Body of pancreas (tissue), 4 donors: ENCODE results near the gene FAM156A. TPM values are rescaled to one million over a fixed set of nuclear protein-coding genes. Genes with fewer than 3 reads are reported as not detected.
"Not testable (repeated sequence)": the region's sequence is repeated elsewhere in the genome, so short reads cannot be mapped to it uniquely, and the experiment has no call there.

Source experiments
- ATAC-seq: fragments of 150-250 bp; one replicate; pipeline ENCODE4 v1.9.1; 2016
- DNase-seq, 4 donors: peaks; one replicate each; pipeline ENCODE4 v3.0.0-alpha.2; 2019
- H3K27ac ChIP-seq, 4 donors: fragments of 200-600 bp; sonication (generic); 1 replicate in 3 of 4; 2 replicates in 1 of 4; pipeline versions ENCODE4 v1.5.1 to v1.6.1; 2016 to 2019; ENCODE audit warnings: mild to moderate bottlenecking in 1 of 4, mixed read lengths in 1 of 4, moderate library complexity in 1 of 4
- H3K27me3 ChIP-seq, 2 donors: fragments of 200-600 bp; sonication (generic); one replicate each; pipeline ENCODE4 v1.6.0; 2016; ENCODE audit warnings: mild to moderate bottlenecking in 1 of 2
- H3K36me3 ChIP-seq, 2 donors: fragments of 200-600 bp; sonication (generic); replicated peaks in 1 of 2; 2 replicates each; pipeline ENCODE4 v1.5.1; 2016; ENCODE audit warnings: low read depth in 2 of 2; ENCODE audit not compliant: insufficient read depth in 1 of 2
- H3K4me1 ChIP-seq: fragments of 200-600 bp; sonication (generic); one replicate; pipeline ENCODE4 v1.6.0; 2016
- H3K4me3 ChIP-seq, 2 donors: fragments of 200-600 bp; sonication (generic); 1 replicate in 1 of 2; 2 replicates in 1 of 2; pipeline ENCODE4 v1.5.1; 2016 to 2019
- H3K9me3 ChIP-seq, 3 donors: fragments of 200-600 bp; sonication (generic); 1 replicate in 2 of 3; 2 replicates in 1 of 3; pipeline ENCODE4 v1.5.1; 2016
- WGBS, 2 donors: methylation state at CpG; one replicate each; pipeline ENCODE4 v1.1.5; 2017; 5-methylcytosine and 5-hydroxymethylcytosine counted together
- intact Hi-C: fragments of 100-400 bp; cut with DNase I; formaldehyde crosslinking; loops from one replicate; pipeline ENCODE4 v1.15.1; 2023
- total RNA-seq, 2 donors: library from RNA; depleted of rRNA; stranded (reverse); fragments of >200 nt; gene quantifications; one replicate each; pipeline ENCODE4 v1.1.0, GENCODE V29; 2016

FAM156A gene
- total RNA-seq, 2 donors from 2014 or later: 20.1 to 24.6 TPM

GRCh38 chrX:52905531-52905930 lies 52.8 kb downstream of the FAM156A start:
- H3K4me3 ChIP-seq, H3K27ac ChIP-seq, intact Hi-C loops, H3K4me1 ChIP-seq, ATAC-seq, H3K27me3 ChIP-seq, H3K9me3 ChIP-seq, DNase-seq, H3K36me3 ChIP-seq: not testable (repeated sequence)
- WGBS, 2 donors: no CpG with 5 or more reads among the region's 10 CpGs

Other genes starting within 250 kb of the FAM156A start
- gene SSX2B, start 207.3 kb downstream of the FAM156A start, total RNA-seq: not detected
- gene SPANXN5, start 161.1 kb downstream of the FAM156A start, total RNA-seq: not detected
- not detected for gene XAGE5, start 147.2 kb downstream of the FAM156A start, total RNA-seq
- not detected for gene XAGE3, start 90.4 kb downstream of the FAM156A start, total RNA-seq
- gene FAM156B, start 61.2 kb downstream of the FAM156A start, total RNA-seq: 10 to 100 TPM in 1 of 2 donors, 1 to 10 TPM in 1; 8.0 to 44.8 TPM
- gene GPR173, start 90.3 kb upstream of the FAM156A start, total RNA-seq: under 1 TPM; 0.26 to 0.66 TPM
- gene TSPYL2, start 123.8 kb upstream of the FAM156A start, total RNA-seq: 10 to 100 TPM; 28.3 to 40.5 TPM
- gene KANTR, start 135.6 kb upstream of the FAM156A start, total RNA-seq: 10 to 100 TPM; 12.2 to 13.0 TPM